Skeletal muscle cell (primary cell): ENCODE results near the gene KRTAP4-6.
"Not testable (repeated sequence)": the region's sequence is repeated elsewhere in the genome, so short reads cannot be mapped to it uniquely, and the experiment has no call there.

Experiments used
- DNase-seq: peaks from one replicate; pipeline ENCODE4 v3.0.0-alpha.2; 2010; ENCODE audit warnings: low read depth
- H3K4me3 ChIP-seq: 2 replicates; pipeline ENCODE4 v1.5.1; 2011; ENCODE audit warnings: low read depth, mild to moderate bottlenecking, control low read depth, low read length, moderate library complexity

KRTAP4-6 gene

GRCh38 chr17:41111151-41111885 lies 29.0 kb downstream of the KRTAP4-6 start:
- no peak for DNase-seq
- no peak overlapping the region for H3K4me3 ChIP-seq

GRCh38 chr17:41108728-41109386 lies 31.5 kb downstream of the KRTAP4-6 start:
- H3K4me3 ChIP-seq, result not testable (repeated sequence)

DNA sequence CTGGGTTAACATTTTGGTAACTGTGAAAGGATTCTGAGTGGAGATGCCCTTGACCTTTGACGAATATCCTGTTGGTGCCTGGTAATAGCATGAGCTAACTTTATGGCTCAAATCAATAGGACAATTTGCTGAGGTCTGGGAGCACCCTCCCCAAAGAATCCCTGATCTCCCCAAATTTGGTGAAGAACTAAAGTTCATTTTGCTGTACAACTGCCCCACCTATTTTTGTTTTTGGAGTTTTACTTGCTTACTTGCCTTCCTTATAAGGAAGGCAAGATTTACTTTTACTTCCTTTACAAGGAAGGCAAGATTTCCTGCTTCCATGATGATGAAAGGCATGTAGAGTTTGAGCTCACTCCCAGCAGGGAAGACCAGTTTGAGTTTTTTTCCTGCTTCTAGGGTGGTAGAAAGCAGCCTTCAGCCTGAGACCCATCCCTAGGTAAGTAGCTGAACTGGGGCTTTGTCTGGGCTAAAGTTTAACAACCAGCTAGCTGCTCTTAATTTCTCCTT lies 32.3 kb downstream of the KRTAP4-6 start:
- no peak for DNase-seq
- H3K4me3 ChIP-seq, result no peak overlapping the region

More at GRCh38 chr17:41108728-41109386, 31.5 kb downstream of the KRTAP4-6 start:
- DNase-seq, result not testable (repeated sequence)

DNA sequence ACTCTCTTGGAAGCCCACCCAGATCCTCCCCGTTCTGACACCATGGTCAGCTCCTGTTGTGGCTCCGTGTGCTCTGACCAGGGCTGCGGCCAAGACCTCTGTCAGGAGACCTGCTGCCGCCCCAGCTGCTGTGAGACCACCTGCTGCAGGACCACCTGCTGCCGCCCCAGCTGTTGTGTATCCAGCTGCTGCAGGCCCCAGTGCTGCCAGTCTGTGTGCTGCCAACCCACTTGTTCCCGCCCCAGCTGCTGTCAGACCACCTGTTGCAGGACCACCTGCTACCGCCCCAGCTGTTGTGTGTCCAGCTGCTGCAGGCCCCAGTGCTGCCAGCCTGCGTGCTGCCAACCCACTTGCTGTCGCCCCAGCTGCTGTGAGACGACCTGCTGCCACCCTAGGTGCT lies 35.0 kb downstream of the KRTAP4-6 start, which contains the start of gene KRTAP4-9:
TSS of gene KRTAP4-9 (plus strand) at position 43 of the 400 bp plus-strand sequence. CDS start at position 43, 0 bp downstream.
- DNase-seq, H3K4me3 ChIP-seq: not testable (repeated sequence)

- not testable (repeated sequence) for H3K4me3 ChIP-seq
- DNase-seq, result peak; percentile 34
Measured at GRCh38 chr17:41104386-41105038, 35.8 kb downstream of the KRTAP4-6 start.

GRCh38 chr17:41103896-41104295 lies 36.4 kb downstream of the KRTAP4-6 start:
- H3K4me3 ChIP-seq, result no peak overlapping the region
- no peak for DNase-seq

- DNase-seq, result no peak
- H3K4me3 ChIP-seq, result no peak within 1 kb of the TSS
Measured at GRCh38 chr17:41101586-41102259, 38.6 kb downstream of the KRTAP4-6 start, which contains the start of gene KRTAP4-16. KRTAP4-16 (minus strand) TSS chr17:41102209; CDS start chr17:41102209, 0 bp downstream.

GRCh38 chr17:41099682-41100480 lies 40.5 kb downstream of the KRTAP4-6 start:
- DNase-seq, H3K4me3 ChIP-seq: not testable (repeated sequence)

DNA sequence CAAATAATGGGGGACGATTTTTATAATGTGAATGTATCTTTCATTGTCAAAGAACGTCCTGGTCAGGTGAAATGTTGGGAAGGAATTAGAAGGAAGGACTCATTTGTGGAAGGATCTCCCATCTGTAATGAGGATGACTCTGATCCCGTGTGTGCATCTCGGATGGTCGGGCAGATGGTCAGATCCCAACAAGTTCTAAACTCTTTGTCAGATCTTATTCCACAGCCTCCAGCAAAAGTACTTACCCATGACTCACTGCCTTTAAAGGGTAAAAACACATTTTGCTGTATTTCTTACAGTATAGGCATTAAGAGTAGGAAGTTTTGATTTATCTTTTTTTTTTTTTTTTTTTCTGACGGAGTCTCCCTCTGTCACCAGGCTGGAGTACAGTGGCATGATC lies 41.9 kb downstream of the KRTAP4-6 start:
- no peak overlapping the region for H3K4me3 ChIP-seq
- no peak for DNase-seq

DNA sequence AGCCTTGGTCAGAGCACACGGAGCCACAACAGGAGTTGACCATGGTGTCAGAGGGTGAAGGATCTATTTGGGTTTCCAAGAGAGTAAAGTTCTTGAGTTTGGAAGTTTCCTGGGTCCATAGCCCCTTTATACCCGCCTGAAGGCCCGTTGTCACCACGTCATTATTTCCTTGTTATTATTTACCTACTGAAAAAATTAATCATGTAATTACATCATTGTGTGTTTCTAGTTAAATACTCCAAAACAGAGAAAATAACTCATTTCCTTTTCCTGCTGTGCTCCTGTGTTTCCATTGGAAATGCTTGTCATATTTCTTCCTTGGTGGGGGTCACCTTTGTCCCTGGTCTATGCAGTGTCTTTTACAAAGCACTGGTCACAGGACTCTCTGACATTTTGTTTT lies 42.3 kb downstream of the KRTAP4-6 start, which contains the start of gene KRTAP4-8:
TSS of gene KRTAP4-8 (minus strand) at position 101 of the 400 bp plus-strand sequence. CDS start at position 43, 58 bp downstream.
- no peak within 1 kb of the TSS for H3K4me3 ChIP-seq
- no peak for DNase-seq

DNA sequence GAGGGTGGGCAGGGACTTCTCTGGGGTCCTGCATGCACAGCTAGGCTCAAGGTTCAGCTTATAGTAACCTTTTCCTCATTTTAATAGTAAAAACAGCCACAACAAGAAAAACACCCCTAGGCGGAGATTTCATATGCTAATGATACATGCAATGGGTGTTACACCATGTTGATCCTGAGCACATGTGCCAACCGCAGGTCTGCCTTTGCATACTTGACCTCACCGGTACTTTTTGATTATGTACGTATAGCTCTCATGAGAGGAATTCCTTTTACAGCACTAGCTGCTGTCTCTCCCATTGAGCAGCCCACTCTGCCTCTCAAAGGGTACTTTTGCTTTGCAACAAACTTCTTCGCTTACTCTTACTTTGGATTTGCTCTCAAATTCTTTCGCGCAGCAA lies 44.3 kb downstream of the KRTAP4-6 start:
- DNase-seq, result no peak
- no peak overlapping the region for H3K4me3 ChIP-seq
